Measurements from ENCODE around the gene ITGB1BP1. TPM values are rescaled to one million over a fixed set of nuclear protein-coding genes. Genes with fewer than 3 reads are reported as not detected.

Gene ITGB1BP1
- total RNA-seq, 1 experiment from 2014 or later = 32.7 TPM

DNA sequence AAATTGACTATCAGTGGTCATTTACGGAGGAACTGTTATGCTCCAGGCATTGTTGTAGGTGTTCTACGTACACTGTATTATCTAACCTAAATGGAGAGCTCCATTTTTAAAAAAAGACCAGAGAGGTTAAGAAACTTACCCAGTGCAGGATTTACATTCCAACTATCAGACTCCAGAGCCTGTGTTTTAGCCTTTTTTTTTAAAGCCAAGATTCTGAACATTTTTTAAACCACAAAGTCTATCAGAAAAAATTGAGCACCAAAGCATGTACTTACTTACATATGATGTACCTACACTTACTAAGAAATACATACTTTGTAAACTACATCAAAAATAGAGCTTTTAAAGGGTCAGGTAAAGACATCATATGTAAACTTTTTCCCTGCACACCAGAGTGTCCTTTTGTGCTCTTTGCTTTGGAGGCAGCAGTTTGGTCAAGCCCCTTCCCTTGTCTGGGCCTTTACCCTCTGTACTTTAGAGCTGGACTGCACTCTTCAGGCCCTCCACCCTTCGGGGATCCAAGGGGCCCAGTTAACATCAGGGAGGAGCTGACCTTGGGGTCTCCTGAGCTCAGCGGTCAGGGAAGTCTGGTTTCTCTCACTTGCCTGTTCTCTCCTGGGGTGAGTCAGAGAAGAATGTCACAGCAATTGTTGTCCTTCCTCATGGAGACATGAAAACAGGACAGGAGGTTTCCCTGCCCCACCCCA, 58.4 kb downstream of the ITGB1BP1 start (continued):
- TF ChIP-seq, protein P1, sequence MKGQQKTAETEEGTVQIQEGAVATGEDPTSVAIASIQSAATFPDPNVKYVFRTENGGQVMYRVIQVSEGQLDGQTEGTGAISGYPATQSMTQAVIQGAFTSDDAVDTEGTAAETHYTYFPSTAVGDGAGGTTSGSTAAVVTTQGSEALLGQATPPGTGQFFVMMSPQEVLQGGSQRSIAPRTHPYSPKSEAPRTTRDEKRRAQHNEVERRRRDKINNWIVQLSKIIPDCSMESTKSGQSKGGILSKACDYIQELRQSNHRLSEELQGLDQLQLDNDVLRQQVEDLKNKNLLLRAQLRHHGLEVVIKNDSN (CRISPR knock-in tag; IDR thresholded peaks at IDR 0.05) = no peak
- TF ChIP-seq ATF1 (CRISPR knock-in tag; IDR thresholded peaks at IDR 0.05) = no peak

DNA sequence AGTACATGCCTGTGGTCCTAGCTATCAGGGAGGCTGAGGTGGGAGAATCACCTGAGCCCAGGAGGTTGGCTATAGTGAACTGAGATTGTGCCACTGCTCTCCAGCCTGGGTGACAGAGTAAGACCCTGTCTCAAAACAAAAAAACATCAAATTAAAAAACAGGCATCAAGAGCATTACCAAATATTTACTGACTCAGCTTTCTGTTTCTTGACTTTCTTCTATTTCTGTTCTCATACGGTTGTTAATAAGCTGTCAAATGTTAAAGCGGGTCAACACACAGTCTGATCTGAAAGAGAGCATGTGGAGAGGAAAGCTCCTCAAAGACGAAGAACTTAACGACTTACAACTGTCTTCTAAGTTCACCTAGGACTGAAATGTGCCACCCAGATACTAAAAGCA, 59.0 kb downstream of the ITGB1BP1 start:
- DNase-seq (ENCODE audit: low spot score) = no peak
- no peaks in the 10 kb centered on the region for H3K27me3 Mint-ChIP-seq (ENCODE audit: low read depth)
- 0 out of 2 replicates have a peak overlapping the region, but pooled peaks have one; percentile 74 for H3K27ac Mint-ChIP-seq
- H3K36me3 Mint-ChIP-seq = peaks cover 9% of the 10 kb centered on the region
- H3K4me1 Mint-ChIP-seq = peaks cover 8% of the 10 kb centered on the region; the same call in 1 of the 2 replicates
- no peaks in the 10 kb centered on the region for H3K9me3 Mint-ChIP-seq
- ATAC-seq = no peak
- no peak overlapping the region for H3K4me3 Mint-ChIP-seq
- ChIA-PET CTCF (interaction anchor here (1.3 kb wide), 1 partner anchor 225 kb away, joined by 3 read pairs; no protein-coding TSS in a partner anchor), POLR2A (no interaction called here)
- TF ChIP-seq, protein P2, sequence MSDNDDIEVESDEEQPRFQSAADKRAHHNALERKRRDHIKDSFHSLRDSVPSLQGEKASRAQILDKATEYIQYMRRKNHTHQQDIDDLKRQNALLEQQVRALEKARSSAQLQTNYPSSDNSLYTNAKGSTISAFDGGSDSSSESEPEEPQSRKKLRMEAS (CRISPR knock-in tag; IDR thresholded peaks at IDR 0.05) = no peak
- no peak for TF ChIP-seq ZNF263 (CRISPR knock-in tag; IDR thresholded peaks at IDR 0.05; ENCODE audit: low read depth)
- TF ChIP-seq OVOL2 (CRISPR knock-in tag; IDR thresholded peaks at IDR 0.05; ENCODE audit: borderline replicate concordance) = no peak
- TF ChIP-seq, protein P3, sequence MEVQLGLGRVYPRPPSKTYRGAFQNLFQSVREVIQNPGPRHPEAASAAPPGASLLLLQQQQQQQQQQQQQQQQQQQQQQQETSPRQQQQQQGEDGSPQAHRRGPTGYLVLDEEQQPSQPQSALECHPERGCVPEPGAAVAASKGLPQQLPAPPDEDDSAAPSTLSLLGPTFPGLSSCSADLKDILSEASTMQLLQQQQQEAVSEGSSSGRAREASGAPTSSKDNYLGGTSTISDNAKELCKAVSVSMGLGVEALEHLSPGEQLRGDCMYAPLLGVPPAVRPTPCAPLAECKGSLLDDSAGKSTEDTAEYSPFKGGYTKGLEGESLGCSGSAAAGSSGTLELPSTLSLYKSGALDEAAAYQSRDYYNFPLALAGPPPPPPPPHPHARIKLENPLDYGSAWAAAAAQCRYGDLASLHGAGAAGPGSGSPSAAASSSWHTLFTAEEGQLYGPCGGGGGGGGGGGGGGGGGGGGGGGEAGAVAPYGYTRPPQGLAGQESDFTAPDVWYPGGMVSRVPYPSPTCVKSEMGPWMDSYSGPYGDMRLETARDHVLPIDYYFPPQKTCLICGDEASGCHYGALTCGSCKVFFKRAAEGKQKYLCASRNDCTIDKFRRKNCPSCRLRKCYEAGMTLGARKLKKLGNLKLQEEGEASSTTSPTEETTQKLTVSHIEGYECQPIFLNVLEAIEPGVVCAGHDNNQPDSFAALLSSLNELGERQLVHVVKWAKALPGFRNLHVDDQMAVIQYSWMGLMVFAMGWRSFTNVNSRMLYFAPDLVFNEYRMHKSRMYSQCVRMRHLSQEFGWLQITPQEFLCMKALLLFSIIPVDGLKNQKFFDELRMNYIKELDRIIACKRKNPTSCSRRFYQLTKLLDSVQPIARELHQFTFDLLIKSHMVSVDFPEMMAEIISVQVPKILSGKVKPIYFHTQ (CRISPR knock-in tag; IDR thresholded peaks at IDR 0.05) = no peak
- no peak for TF ChIP-seq GABPB1 (CRISPR knock-in tag; IDR thresholded peaks at IDR 0.05)
- no peak for TF ChIP-seq NFE2L1 (CRISPR knock-in tag; IDR thresholded peaks at IDR 0.05)
- TF ChIP-seq, protein P4, sequence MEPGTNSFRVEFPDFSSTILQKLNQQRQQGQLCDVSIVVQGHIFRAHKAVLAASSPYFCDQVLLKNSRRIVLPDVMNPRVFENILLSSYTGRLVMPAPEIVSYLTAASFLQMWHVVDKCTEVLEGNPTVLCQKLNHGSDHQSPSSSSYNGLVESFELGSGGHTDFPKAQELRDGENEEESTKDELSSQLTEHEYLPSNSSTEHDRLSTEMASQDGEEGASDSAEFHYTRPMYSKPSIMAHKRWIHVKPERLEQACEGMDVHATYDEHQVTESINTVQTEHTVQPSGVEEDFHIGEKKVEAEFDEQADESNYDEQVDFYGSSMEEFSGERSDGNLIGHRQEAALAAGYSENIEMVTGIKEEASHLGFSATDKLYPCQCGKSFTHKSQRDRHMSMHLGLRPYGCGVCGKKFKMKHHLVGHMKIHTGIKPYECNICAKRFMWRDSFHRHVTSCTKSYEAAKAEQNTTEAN (CRISPR knock-in tag; IDR thresholded peaks at IDR 0.05) = no peak
- TF ChIP-seq GTF2I (CRISPR knock-in tag; conservative IDR thresholded peaks at IDR 0.05) = no peak
- TF ChIP-seq NFATC4 (CRISPR knock-in tag; IDR thresholded peaks at IDR 0.05) = no peak
- TF ChIP-seq, protein P5, sequence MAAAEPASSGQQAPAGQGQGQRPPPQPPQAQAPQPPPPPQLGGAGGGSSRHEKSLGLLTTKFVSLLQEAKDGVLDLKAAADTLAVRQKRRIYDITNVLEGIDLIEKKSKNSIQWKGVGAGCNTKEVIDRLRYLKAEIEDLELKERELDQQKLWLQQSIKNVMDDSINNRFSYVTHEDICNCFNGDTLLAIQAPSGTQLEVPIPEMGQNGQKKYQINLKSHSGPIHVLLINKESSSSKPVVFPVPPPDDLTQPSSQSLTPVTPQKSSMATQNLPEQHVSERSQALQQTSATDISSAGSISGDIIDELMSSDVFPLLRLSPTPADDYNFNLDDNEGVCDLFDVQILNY (CRISPR knock-in tag; IDR thresholded peaks at IDR 0.05) = no peak
- TF ChIP-seq, protein P6, sequence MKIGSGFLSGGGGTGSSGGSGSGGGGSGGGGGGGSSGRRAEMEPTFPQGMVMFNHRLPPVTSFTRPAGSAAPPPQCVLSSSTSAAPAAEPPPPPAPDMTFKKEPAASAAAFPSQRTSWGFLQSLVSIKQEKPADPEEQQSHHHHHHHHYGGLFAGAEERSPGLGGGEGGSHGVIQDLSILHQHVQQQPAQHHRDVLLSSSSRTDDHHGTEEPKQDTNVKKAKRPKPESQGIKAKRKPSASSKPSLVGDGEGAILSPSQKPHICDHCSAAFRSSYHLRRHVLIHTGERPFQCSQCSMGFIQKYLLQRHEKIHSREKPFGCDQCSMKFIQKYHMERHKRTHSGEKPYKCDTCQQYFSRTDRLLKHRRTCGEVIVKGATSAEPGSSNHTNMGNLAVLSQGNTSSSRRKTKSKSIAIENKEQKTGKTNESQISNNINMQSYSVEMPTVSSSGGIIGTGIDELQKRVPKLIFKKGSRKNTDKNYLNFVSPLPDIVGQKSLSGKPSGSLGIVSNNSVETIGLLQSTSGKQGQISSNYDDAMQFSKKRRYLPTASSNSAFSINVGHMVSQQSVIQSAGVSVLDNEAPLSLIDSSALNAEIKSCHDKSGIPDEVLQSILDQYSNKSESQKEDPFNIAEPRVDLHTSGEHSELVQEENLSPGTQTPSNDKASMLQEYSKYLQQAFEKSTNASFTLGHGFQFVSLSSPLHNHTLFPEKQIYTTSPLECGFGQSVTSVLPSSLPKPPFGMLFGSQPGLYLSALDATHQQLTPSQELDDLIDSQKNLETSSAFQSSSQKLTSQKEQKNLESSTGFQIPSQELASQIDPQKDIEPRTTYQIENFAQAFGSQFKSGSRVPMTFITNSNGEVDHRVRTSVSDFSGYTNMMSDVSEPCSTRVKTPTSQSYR (CRISPR knock-in tag; IDR thresholded peaks at IDR 0.05) = no peak
- TF ChIP-seq, protein P7, sequence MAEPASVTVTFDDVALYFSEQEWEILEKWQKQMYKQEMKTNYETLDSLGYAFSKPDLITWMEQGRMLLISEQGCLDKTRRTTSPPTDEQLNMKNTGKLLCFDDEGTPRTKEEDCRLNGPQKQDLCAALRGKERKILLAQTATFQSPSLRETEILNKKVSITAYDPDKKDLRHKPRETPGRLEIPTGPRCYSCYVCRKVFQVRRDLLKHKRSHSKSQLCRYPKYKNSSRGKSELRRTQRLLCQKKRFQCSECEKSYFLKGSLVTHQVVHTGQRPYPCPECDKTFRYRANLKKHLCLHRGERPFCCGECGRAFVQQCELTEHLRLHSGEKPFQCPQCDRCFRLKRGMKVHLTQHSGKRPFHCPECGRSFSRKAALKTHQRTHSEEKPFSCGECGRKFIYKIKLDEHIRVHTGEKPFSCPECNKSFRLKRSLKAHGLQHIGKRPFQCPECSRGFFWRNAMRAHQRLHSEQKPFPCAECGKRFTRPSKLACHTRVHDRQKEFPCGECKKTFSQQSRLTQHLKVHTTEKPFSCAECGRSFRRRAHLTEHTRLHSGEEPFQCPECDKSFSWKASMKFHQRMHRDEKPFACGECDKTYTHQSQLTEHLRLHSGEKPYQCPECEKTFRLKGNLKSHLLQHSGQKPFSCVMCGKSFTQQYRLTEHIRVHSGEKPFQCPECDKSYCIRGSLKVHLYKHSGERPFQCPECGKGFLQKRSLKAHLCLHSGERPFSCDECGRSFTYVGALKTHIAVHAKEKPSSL (CRISPR knock-in tag; conservative IDR thresholded peaks at IDR 0.05) = no peak
- TF ChIP-seq SMAD3 (CRISPR knock-in tag; IDR thresholded peaks at IDR 0.05; ENCODE audit: borderline replicate concordance) = no peak
- TF ChIP-seq, protein P8, sequence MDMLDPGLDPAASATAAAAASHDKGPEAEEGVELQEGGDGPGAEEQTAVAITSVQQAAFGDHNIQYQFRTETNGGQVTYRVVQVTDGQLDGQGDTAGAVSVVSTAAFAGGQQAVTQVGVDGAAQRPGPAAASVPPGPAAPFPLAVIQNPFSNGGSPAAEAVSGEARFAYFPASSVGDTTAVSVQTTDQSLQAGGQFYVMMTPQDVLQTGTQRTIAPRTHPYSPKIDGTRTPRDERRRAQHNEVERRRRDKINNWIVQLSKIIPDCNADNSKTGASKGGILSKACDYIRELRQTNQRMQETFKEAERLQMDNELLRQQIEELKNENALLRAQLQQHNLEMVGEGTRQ (CRISPR knock-in tag; IDR thresholded peaks at IDR 0.05) = no peak
- TF ChIP-seq ZNF423 (CRISPR knock-in tag; IDR thresholded peaks at IDR 0.05) = no peak
- TF ChIP-seq MYBL2 (CRISPR knock-in tag; IDR thresholded peaks at IDR 0.05) = no peak
